ENCODE measurements around the gene FNDC3A.

Gene FNDC3A

GRCh38 chr13:48962281-48962680 is 13.4 kb upstream of the FNDC3A start:
- Histone ChIP-seq H3K4me1 (ENCODE audit: insufficient read depth, poor library complexity, severe bottlenecking) (no peaks in the 10 kb centered on the region), H3K9me3 (ENCODE audit: severe bottlenecking) (no peaks in the 10 kb centered on the region), H3K36me3 (ENCODE audit: low read depth) (no peaks in the 10 kb centered on the region), H3K4me3 (ENCODE audit: severe bottlenecking) (no peak overlapping the region), H3K27ac (ENCODE audit: poor library complexity, severe bottlenecking) (no peak overlapping the region), H3K27me3 (ENCODE audit: insufficient read depth, poor library complexity, severe bottlenecking) (no peaks in the 10 kb centered on the region)
- TF ChIP-seq CTCF (IDR thresholded peaks at IDR 0.05; ENCODE audit: poor library complexity, severe bottlenecking), result no peak
- ATAC-seq (ENCODE audit: low read depth) (peak; percentile 70; the same call in 2 of the 3 replicates), DNase-seq (ENCODE audit: low spot score) (no peak)

- H3K27me3 ChIP-seq (ENCODE audit: insufficient read depth, poor library complexity, severe bottlenecking), result no peaks in the 10 kb centered on the region
- no peaks in the 10 kb centered on the region for H3K9me3 ChIP-seq (ENCODE audit: severe bottlenecking)
- ATAC-seq (ENCODE audit: low read depth), result no peak
- H3K27ac ChIP-seq (ENCODE audit: poor library complexity, severe bottlenecking), result no peak overlapping the region
- H3K36me3 ChIP-seq (ENCODE audit: low read depth), result no peaks in the 10 kb centered on the region
- no peak for DNase-seq (ENCODE audit: low spot score)
- no peak for TF ChIP-seq CTCF (IDR thresholded peaks at IDR 0.05; ENCODE audit: poor library complexity, severe bottlenecking)
- no peaks in the 10 kb centered on the region for H3K4me1 ChIP-seq (ENCODE audit: insufficient read depth, poor library complexity, severe bottlenecking)
- no peak overlapping the region for H3K4me3 ChIP-seq (ENCODE audit: severe bottlenecking)
These were observed 10.0 kb upstream of the FNDC3A start for GRCh38 chr13:48965736-48966135.

- H3K9me3 ChIP-seq (ENCODE audit: severe bottlenecking), result no peaks in the 10 kb centered on the region
- DNase-seq (ENCODE audit: low spot score) (no peak), ATAC-seq (ENCODE audit: low read depth) (no peak)
These were observed 6.0 kb upstream of the FNDC3A start for GRCh38 chr13:48969685-48970084.

GRCh38 chr13:48973845-48974431 is 1.8 kb upstream of the FNDC3A start:
- DNase-seq (ENCODE audit: low spot score) (no peak), ATAC-seq (ENCODE audit: low read depth) (no peak)
- no peaks in the 10 kb centered on the region for H3K27me3 ChIP-seq (ENCODE audit: insufficient read depth, poor library complexity, severe bottlenecking)
- no peak for TF ChIP-seq CTCF (IDR thresholded peaks at IDR 0.05; ENCODE audit: poor library complexity, severe bottlenecking)
- H3K4me3 ChIP-seq (ENCODE audit: severe bottlenecking), result no peak overlapping the region
- no peaks in the 10 kb centered on the region for H3K9me3 ChIP-seq (ENCODE audit: severe bottlenecking)
- no peaks in the 10 kb centered on the region; the same call in 1 of the 2 replicates for H3K36me3 ChIP-seq (ENCODE audit: low read depth)
- H3K27ac ChIP-seq (ENCODE audit: poor library complexity, severe bottlenecking), result no peak overlapping the region
- peaks cover 12% of the 10 kb centered on the region for H3K4me1 ChIP-seq (ENCODE audit: insufficient read depth, poor library complexity, severe bottlenecking)

More at GRCh38 chr13:48969685-48970084, 6.0 kb upstream of the FNDC3A start:
- no peak overlapping the region for H3K27ac ChIP-seq (ENCODE audit: poor library complexity, severe bottlenecking)
- H3K4me1 ChIP-seq (ENCODE audit: insufficient read depth, poor library complexity, severe bottlenecking), result no peaks in the 10 kb centered on the region
- no peak overlapping the region for H3K4me3 ChIP-seq (ENCODE audit: severe bottlenecking)
- TF ChIP-seq CTCF (IDR thresholded peaks at IDR 0.05; ENCODE audit: poor library complexity, severe bottlenecking), result no peak
- H3K27me3 ChIP-seq (ENCODE audit: insufficient read depth, poor library complexity, severe bottlenecking), result no peaks in the 10 kb centered on the region
- H3K36me3 ChIP-seq (ENCODE audit: low read depth), result no peaks in the 10 kb centered on the region

GRCh38 chr13:48975101-48975855 is 434 bp upstream of the FNDC3A start:
- Histone ChIP-seq H3K27ac (ENCODE audit: poor library complexity, severe bottlenecking) (peak overlapping the region; percentile 82), H3K4me1 (ENCODE audit: insufficient read depth, poor library complexity, severe bottlenecking) (peaks cover 17% of the 10 kb centered on the region), H3K4me3 (ENCODE audit: severe bottlenecking) (peak overlapping the region; percentile 69), H3K36me3 (ENCODE audit: low read depth) (no peaks in the 10 kb centered on the region; the same call in 1 of the 2 replicates), H3K9me3 (ENCODE audit: severe bottlenecking) (no peaks in the 10 kb centered on the region), H3K27me3 (ENCODE audit: insufficient read depth, poor library complexity, severe bottlenecking) (no peaks in the 10 kb centered on the region)
- DNase-seq (ENCODE audit: low spot score) (no peak), ATAC-seq (ENCODE audit: low read depth) (peak; percentile 3; the same call in 2 of the 3 replicates)
- peak; percentile 3 for TF ChIP-seq CTCF (IDR thresholded peaks at IDR 0.05; ENCODE audit: poor library complexity, severe bottlenecking)

All from RWPE2 (cell line).